Activated effector memory CD4-positive, alpha-beta T cell treated with Interleukin-2 at 50 U/mL for 16 hours (primary cell): ENCODE data around the gene IRF9.

ENCODE experiments used
- DNase-seq: peaks from one replicate; pipeline ENCODE4 v3.0.0-alpha.2; 2020

IRF9 gene, protein sequence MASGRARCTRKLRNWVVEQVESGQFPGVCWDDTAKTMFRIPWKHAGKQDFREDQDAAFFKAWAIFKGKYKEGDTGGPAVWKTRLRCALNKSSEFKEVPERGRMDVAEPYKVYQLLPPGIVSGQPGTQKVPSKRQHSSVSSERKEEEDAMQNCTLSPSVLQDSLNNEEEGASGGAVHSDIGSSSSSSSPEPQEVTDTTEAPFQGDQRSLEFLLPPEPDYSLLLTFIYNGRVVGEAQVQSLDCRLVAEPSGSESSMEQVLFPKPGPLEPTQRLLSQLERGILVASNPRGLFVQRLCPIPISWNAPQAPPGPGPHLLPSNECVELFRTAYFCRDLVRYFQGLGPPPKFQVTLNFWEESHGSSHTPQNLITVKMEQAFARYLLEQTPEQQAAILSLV

DNA sequence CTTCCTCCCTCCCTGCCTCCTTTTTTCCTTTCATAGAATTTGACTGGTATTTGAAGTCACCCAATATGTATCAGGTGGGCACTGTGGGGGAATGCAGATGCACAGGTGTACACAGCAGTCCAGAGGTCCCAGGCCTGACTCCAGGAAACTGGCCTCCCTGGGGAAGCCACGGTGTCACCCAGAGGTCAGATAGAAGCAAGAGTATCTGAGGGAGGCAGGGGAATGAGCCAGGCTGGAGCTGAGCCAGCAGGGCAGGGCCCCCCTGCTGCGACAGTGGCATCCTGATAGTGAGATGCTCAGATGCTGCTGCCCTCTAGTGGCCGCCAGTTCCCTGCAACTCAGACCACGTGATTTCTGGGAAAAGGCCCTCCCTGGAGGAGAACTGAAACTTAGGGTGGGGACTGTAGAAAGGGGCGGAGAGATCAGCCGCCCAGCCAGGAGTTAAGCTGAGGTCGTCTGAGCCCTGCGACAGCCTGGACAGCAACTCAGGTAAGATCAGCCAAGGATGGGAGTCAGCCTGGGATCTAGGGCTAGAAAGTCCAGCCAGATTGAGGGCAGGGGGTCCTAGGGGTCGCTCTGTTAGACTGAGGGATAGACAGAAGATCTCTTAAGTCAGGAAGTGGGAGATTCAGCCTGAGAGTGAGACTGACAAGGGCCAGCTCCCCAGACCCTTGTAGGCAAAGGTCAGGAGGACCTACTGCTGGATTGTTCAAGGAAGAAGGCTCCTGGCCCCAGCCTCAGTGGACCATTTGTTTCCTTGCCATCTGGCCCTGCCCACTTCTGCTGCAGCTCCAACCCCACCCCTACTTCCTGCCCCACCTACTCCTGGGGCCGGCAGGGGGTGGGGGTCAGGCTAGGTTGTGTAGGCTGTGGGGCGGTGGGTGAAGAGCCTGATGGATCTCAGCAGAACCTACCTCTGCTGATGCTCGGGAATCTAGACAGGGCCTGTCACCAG, at the start of gene IRF9:
Gene IRF9 (plus strand): TSS at position 416 of the 955 bp plus-strand sequence. CDS start 880 bp downstream, outside the sequence.
- peak; percentile 95 for DNase-seq

GRCh38 chr14:24113379-24113800, 47.7 kb upstream of the IRF9 start:
- DNase-seq: no peak

GRCh38 chr14:24113801-24114531, 47.1 kb upstream of the IRF9 start:
- DNase-seq: peak; percentile 75

GRCh38 chr14:24114532-24115421, 46.3 kb upstream of the IRF9 start, which contains the start of the genes DCAF11 and NRL:
TSS of gene DCAF11 (plus strand) at chr14:24114777. CDS start at chr14:24115595, 818 bp downstream.
TSS of gene NRL (minus strand) at chr14:24114949. CDS start at chr14:24082848, 32,101 bp downstream.
- DNase-seq: peak; percentile 98

- no peak for DNase-seq
Measured at GRCh38 chr14:24115422-24116127, 45.5 kb upstream of the IRF9 start.

DNA sequence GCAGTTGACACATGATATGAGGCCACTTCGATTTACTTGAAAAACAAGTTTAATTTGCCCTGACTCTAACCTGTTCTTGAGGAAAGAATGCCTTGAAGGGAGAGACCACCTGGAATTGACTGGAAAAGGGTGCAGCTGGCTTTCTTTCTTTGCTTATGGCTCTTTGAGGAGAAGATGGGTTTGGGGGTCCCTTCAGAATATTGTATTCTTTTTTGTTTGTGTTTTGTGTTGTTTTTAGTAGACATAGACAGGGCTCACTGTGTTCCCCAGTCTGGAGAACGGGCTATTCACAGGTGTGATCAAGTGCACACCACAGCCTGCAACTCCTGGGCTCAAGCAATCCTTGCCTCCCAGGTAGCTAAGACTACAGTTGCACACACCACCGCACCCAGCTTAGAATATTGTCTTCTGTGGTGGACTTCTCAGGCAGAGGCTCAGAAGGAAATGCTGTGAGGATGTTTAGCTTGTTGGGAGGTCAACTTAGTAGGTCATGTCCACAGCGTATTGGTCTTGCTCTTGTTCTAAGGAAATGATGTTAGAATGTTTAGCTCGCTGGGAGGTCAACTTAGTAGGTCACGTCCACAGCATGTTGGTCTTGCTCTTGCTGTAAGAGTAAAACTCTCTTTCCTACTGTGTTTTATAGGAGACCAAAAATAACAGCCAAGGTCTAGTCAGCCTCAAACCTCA, 44.8 kb upstream of the IRF9 start:
- DNase-seq: no peak

GRCh38 chr14:24117179-24117578, 43.9 kb upstream of the IRF9 start:
- no peak for DNase-seq

- DNase-seq: no peak
Measured at GRCh38 chr14:24119691-24120090, 41.4 kb upstream of the IRF9 start.

DNA sequence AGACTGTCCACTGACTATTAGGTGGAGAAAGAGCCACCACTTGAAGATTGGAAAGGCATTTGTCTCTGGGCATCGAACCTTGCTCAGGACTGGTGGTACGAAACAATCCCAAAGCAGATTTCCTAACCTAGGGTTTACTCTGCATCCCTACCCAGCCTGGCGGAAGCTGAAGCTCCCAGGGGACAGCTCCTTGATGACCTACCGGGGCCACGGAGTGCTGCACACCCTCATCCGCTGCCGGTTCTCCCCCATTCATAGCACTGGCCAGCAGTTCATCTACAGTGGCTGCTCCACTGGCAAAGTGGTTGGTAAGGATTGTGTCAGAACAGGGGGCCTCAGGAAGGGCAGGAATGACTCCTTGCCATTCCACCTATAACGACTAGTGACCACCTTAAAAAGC, 39.9 kb upstream of the IRF9 start:
- no peak for DNase-seq

GRCh38 chr14:24122416-24122815, 38.6 kb upstream of the IRF9 start:
- DNase-seq: no peak

DNA sequence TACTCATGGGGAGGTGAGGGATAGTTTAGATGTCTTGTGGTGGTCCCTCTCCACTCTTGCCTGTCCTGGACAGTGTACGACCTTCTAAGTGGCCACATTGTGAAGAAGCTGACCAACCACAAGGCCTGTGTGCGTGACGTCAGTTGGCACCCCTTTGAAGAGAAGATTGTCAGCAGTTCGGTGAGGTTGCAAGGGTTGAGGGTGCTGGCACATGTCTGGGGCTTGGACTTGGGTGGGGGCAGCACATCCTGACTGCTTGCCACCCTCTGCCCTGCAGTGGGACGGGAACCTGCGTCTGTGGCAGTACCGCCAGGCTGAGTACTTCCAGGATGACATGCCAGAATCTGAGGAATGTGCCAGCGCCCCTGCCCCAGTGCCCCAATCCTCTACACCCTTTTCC, 38.2 kb upstream of the IRF9 start:
- no peak for DNase-seq

- no peak for DNase-seq
Measured at GRCh38 chr14:24123424-24124417, 37.3 kb upstream of the IRF9 start.

- DNase-seq: no peak
Measured at GRCh38 chr14:24126939-24127338, 34.1 kb upstream of the IRF9 start.

DNA sequence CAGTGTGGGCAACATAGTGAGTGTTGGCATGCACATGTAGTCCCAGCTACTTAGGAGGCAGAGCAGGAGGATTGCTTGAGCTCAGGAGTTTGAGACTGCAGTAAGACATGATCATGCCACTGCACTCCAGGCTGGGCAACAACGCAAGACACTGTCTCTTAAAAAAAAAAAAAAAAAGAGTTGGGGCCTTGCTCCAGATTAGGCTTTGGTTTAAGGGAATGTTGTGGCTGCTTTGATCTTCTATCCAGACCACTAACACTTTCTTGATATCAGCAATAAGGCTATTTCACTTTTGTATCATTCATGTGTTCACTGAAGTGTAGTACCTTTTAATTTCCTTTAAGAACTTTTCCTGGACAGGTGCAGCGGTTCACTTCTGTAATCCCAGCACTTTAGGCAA, 33.4 kb upstream of the IRF9 start:
- no peak for DNase-seq

GRCh38 chr14:24129410-24129998, 31.6 kb upstream of the IRF9 start:
- DNase-seq: no peak

DNA sequence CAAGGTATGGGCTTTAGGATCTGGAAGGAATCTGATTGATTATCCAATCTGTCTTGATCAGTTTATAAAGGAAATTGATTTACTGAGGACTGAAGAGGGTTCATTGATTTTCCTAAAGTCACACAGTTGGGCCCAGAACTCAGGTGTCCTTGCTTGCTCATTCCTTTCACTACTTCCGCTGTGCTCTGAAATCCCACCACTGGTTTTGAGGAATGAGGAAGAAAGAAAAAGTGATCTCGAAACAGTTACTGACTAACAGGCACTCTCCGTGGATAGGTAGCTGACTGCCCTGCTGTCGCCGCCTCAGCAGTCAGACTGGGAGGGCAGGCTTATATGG, 30.7 kb upstream of the IRF9 start, which contains the start of gene FITM1:
Gene FITM1 (plus strand): TSS at position 280 of the 337 bp plus-strand sequence. CDS start 905 bp downstream, outside the sequence.
- DNase-seq: no peak

GRCh38 chr14:24130717-24131548, 30.1 kb upstream of the IRF9 start:
- no peak for DNase-seq

- DNase-seq: no peak
Measured at GRCh38 chr14:24131549-24131966, 29.5 kb upstream of the IRF9 start.
